KOPT-K1 (cell line): ENCODE results near the gene RYK.

Experiments used
- H3K27ac ChIP-seq: fragments of 200-600 bp; sonication (generic); 2 replicates; pipeline ENCODE4 v1.5.1; 2016; ENCODE audit warnings: antibody characterized with exemption, mild to moderate bottlenecking, low read depth, low read length; ENCODE audit not compliant: poor library complexity, severe bottlenecking
- H3K36me3 ChIP-seq: fragments of 200-600 bp; sonication (generic); 2 replicates; pipeline ENCODE4 v1.5.1; 2017; ENCODE audit warnings: antibody characterized with exemption, mild to moderate bottlenecking, low read length, moderate library complexity; ENCODE audit not compliant: insufficient read depth
- H3K9me3 ChIP-seq: fragments of 200-600 bp; sonication (generic); 2 replicates; pipeline ENCODE4 v1.5.1; 2017; ENCODE audit warnings: antibody characterized with exemption, low read length, mild to moderate bottlenecking; ENCODE audit not compliant: insufficient read depth, poor library complexity, severe bottlenecking

Gene RYK

GRCh38 chr3:134114726-134115125 is 135.9 kb downstream of the RYK start:
- Histone ChIP-seq H3K36me3 (no peaks in the 10 kb centered on the region), H3K9me3 (peaks cover 27% of the 10 kb centered on the region), H3K27ac (no peak overlapping the region)

DNA sequence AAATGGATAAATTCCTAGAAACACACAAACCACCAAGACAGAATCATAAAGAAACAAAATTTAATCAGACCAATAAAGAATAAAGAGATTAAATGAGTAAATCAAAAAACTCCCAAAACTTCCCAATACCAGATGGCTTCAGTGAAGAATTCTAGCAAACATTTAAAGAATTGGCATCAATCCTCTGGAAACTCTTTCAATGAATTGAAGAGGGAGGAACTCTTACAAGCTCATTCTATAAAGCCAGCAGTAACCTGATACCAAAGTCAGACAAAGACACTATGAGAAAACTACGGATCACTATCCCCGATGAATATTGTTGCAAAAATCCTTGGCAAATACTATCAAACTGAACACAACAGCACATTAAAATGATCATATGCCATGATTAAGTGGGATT is 139.0 kb downstream of the RYK start:
- Histone ChIP-seq H3K36me3 (no peaks in the 10 kb centered on the region), H3K9me3 (peaks cover 6% of the 10 kb centered on the region), H3K27ac (no peak overlapping the region)

- Histone ChIP-seq H3K36me3 (no peaks in the 10 kb centered on the region), H3K9me3 (peaks cover 6% of the 10 kb centered on the region), H3K27ac (no peak overlapping the region)
Observed at GRCh38 chr3:134110963-134111362, 139.7 kb downstream of the RYK start.
